Astrocyte (in vitro differentiated cells and primary cell): ENCODE measurements around the gene SYNGR1.

Experiments used
- EZH2 ChIP-seq: IDR thresholded peaks from 2 replicates; pipeline ENCODE4 v1.6.1; 2012; ENCODE audit warnings: mild to moderate bottlenecking, low read length, inconsistent platforms; ENCODE audit not compliant: insufficient read depth
- TF ChIP-seq, protein P1 (sequence below): IDR thresholded peaks from 2 replicates; pipeline ENCODE4 v1.5.1; 2011; ENCODE audit warnings: low read depth, mild to moderate bottlenecking, inconsistent platforms, low read length, moderate library complexity; ENCODE audit not compliant: insufficient read depth

DNA sequence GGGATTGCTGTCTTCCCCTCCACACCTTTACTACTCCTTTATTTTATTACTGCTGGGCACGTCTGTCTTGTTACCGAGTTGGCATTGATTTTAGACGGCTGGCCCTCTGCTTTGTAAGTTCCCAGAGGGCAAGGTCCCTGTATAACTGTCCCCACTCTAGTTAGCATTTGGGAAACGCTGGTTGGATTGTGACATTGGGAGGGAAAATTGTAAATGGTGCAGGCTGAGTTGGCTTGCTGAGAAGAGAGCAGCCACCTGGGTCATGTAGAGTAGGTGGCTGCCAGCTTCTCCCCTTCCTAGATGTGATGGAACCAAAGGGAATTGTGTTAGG, 51.5 kb downstream of the SYNGR1 start:
- TF ChIP-seq, protein P1, sequence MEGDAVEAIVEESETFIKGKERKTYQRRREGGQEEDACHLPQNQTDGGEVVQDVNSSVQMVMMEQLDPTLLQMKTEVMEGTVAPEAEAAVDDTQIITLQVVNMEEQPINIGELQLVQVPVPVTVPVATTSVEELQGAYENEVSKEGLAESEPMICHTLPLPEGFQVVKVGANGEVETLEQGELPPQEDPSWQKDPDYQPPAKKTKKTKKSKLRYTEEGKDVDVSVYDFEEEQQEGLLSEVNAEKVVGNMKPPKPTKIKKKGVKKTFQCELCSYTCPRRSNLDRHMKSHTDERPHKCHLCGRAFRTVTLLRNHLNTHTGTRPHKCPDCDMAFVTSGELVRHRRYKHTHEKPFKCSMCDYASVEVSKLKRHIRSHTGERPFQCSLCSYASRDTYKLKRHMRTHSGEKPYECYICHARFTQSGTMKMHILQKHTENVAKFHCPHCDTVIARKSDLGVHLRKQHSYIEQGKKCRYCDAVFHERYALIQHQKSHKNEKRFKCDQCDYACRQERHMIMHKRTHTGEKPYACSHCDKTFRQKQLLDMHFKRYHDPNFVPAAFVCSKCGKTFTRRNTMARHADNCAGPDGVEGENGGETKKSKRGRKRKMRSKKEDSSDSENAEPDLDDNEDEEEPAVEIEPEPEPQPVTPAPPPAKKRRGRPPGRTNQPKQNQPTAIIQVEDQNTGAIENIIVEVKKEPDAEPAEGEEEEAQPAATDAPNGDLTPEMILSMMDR = no peak
- TF ChIP-seq EZH2 = no peak
